HG03196 (cell line): ENCODE results near the gene KIF11.

Experiments
- ATAC-seq: cut with Tn5 transposase; IDR thresholded peaks from one replicate; pipeline ENCODE4 v1.9.1; 2021; ENCODE audit not compliant: unreplicated experiment

The KIF11 gene

DNA sequence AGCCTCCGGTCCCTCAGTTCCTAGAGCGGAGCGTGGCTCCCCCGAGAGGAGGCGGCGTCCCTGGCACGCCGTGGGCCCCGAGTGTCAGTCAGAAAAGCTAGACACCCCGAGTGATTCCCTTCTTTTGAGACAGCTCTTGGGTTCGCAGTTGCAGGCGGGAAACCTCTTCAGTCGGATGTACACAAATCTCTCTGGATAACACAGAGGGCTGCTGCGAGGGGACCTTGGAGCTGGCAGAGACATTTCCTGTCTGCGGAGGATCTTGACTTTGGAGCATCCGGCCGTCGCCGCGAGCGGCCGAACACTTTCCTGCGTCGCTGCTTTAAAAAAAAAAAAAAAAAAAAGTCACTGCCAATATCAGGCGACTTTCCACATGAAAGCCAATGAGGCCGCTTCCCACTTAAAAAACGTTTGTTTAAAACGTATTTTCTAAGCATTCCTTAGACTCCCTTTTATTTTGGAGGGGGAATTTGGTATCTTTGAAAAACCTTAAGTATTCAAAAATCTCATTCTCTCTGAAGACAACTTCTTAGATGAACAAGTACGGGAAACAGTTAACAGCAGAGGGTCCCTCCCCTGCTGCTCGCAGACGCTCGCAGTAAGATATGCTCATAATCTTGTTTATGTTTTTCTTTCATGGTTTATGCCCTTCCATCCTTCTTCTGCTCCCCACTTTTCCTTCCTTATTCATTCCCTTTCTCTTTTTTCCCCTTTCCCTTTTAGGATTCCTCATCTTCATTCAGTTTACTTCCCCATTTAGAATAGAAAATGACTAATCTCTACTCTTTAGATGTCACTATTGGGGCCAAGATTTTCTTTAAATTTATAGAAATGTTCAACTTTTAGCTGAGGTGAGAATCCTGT lies 106.8 kb downstream of the KIF11 start:
- no peak for ATAC-seq

DNA sequence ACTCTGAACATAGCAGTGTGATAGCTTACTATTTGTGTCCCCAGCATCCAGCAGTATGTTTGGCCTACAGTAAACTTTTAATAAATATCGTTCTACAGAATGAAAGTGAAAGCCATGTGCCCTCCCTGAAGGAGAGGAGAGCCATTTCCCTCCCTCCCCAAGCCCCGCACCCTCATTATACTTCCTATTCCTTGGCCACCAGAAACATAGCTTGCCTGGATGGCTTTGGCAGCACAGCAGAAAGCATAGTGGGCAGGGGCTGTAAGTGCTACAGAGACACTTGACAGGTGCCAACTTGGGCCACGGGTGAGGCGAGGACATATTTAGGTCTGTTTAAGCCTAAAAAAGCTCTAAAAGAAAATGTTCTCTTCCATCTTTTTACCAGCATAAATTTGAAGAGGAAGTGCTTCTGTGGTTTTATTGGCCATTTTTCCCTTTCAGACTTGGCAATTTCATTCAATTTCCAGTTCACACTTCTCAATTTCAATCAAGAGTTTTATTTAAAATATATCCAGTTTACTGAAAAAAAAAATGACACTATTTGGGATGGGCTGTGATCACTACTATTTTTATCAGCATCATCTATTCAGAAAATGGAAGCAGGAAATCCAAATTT lies 109.5 kb downstream of the KIF11 start:
- no peak for ATAC-seq
